HepG2 (cell line): ENCODE data around the gene CCL4.

ENCODE experiments used
- BRCA1 ChIP-seq: sonication (generic); formaldehyde crosslinking; IDR thresholded peaks from 2 replicates; pipeline ENCODE4 v1.4.0; 2020; ENCODE audit warnings: missing genetic modification reagents
- BRF2 ChIP-seq: sonication (generic); formaldehyde crosslinking; IDR thresholded peaks from 2 replicates; pipeline ENCODE4 v1.8.1; 2022; ENCODE audit warnings: mild to moderate bottlenecking, missing genetic modification reagents
- CTCF ChIP-seq: sonication (generic); formaldehyde crosslinking; IDR thresholded peaks from 2 replicates; pipeline ENCODE4 v1.5.0; 2020; ENCODE audit warnings: mild to moderate bottlenecking, missing genetic modification reagents, moderate library complexity
- NFYB ChIP-seq: sonication (generic); formaldehyde crosslinking; IDR thresholded peaks from 2 replicates; pipeline ENCODE4 v1.4.0; 2020; ENCODE audit warnings: missing genetic modification reagents
- PRPF4 ChIP-seq: fragments of 200-400 bp; formaldehyde crosslinking; IDR thresholded peaks from 2 replicates; pipeline ENCODE4 v1.6.1; 2016; ENCODE audit warnings: low read length, low read depth; ENCODE audit not compliant: poor library complexity, severe bottlenecking
- SIN3A ChIP-seq: IDR thresholded peaks from 2 replicates; pipeline ENCODE4 v1.6.1; 2011; ENCODE audit warnings: low read depth, mild to moderate bottlenecking, control low read depth, low read length, borderline replicate concordance
- ZFX ChIP-seq: sonication (generic); formaldehyde crosslinking; IDR thresholded peaks from 2 replicates; pipeline ENCODE4 v1.4.0; 2020; ENCODE audit warnings: mild to moderate bottlenecking, low read depth, missing genetic modification reagents, moderate library complexity
- ZHX2 ChIP-seq, 2 experiments: sonication (generic) in 1 of 2; formaldehyde crosslinking in 1 of 2; IDR thresholded peaks; 2 replicates each; pipeline versions ENCODE4 v1.6.1 to v1.9.0; 2014 to 2022; ENCODE audit warnings: antibody characterized with exemption in 1 of 2, borderline replicate concordance in 1 of 2, inconsistent platforms in 1 of 2, low read depth in 1 of 2, missing genetic modification reagents in 1 of 2
- ZNF138 ChIP-seq: sonication (generic); formaldehyde crosslinking; IDR thresholded peaks from 2 replicates; pipeline ENCODE4 v1.5.0; 2020; ENCODE audit warnings: mild to moderate bottlenecking, low read depth, missing genetic modification reagents
- ZNF337 ChIP-seq: sonication (generic); formaldehyde crosslinking; IDR thresholded peaks from 2 replicates; pipeline ENCODE4 v1.5.1; 2020; ENCODE audit warnings: missing genetic modification reagents, low read depth, mild to moderate bottlenecking, borderline replicate concordance

GRCh38 chr17:36136036-36136435, 32.4 kb downstream of the CCL4 start:
- TF ChIP-seq BRCA1 (CRISPR knock-in tag) (no peak), CTCF (CRISPR knock-in tag) (no peak), SIN3A (no peak), NFYB (CRISPR knock-in tag) (no peak), ZNF138 (no peak), BRF2 (CRISPR knock-in tag) (no peak), PRPF4 (no peak), ZHX2 (IDR thresholded peaks at IDR 0.05; ENCODE audit: low read depth) (no peak), ZHX2 (CRISPR knock-in tag; IDR thresholded peaks at IDR 0.05; ENCODE audit: borderline replicate concordance) (no peak), ZFX (no peak), ZNF337 (CRISPR knock-in tag) (no peak)
